HG03064 (cell line): ENCODE data around the gene CACNA1F.

ENCODE experiments used
- ATAC-seq: cut with Tn5 transposase; IDR thresholded peaks from one replicate; pipeline ENCODE4 v1.9.1; 2021; ENCODE audit warnings: low read depth; ENCODE audit not compliant: unreplicated experiment

Gene CACNA1F

GRCh38 chrX:49202022-49202421 is 31.1 kb downstream of the CACNA1F start:
- ATAC-seq: no peak

DNA sequence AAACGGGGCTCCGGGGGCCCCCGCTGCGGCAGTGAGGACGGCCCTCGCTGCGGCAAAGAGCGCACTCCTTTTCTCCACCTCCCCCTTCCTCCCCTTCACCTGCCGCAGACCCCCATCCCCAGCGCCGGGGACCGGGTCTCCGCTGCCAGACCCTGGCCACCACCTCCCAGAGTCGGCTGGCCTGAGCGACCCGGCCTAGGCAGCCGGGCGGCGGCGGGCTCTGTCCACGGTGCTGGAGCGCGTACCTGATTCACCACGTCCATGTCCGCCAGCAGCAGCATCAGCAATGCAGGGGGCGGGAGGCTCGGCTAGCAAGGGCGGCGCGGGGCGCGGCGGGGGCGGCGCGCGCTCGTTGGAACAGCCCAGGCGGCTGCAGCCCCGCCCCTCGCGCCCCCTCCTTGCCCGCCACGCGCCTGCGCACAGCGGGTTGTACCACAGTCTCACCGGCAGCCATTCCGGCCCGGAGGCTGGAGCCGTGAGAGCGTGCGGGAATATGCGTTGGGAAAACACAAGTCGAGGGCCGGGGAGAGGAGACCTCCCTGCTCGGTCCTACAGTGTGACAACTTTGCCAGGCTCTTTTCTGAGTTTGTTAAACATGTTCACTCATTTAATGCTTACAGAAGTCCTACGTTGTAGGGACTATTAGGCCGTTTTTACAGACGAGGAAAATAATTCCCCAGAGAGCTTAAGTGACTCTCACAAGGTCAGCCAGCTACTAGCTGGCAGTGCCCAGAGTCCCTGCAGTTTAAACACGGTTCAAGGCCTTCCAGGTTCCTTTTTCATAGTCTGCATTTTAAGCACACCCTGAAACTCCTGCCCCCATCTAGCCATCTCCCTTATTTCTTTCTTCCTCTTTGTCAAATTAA is 33.0 kb downstream of the CACNA1F start, which contains the start of gene SYP:
Gene SYP (minus strand): TSS at position 288 of the 866 bp plus-strand sequence. CDS start 7 bp downstream, at position 281.
- ATAC-seq: peak; percentile 74

DNA sequence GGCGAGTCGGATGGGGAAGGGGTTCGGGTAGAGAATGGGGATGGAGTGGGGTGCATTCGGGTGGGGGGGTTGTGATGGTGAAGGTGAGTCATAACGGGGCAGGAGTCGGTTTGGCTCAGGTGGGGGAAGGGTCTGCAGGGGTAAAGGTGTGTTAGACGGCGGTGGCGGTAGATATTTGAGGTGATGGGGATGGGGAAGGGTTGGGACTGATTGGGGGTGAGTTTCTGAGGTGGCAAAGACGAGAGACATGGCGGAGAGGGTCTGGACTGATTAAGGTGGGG is 33.9 kb downstream of the CACNA1F start:
- no peak for ATAC-seq

DNA sequence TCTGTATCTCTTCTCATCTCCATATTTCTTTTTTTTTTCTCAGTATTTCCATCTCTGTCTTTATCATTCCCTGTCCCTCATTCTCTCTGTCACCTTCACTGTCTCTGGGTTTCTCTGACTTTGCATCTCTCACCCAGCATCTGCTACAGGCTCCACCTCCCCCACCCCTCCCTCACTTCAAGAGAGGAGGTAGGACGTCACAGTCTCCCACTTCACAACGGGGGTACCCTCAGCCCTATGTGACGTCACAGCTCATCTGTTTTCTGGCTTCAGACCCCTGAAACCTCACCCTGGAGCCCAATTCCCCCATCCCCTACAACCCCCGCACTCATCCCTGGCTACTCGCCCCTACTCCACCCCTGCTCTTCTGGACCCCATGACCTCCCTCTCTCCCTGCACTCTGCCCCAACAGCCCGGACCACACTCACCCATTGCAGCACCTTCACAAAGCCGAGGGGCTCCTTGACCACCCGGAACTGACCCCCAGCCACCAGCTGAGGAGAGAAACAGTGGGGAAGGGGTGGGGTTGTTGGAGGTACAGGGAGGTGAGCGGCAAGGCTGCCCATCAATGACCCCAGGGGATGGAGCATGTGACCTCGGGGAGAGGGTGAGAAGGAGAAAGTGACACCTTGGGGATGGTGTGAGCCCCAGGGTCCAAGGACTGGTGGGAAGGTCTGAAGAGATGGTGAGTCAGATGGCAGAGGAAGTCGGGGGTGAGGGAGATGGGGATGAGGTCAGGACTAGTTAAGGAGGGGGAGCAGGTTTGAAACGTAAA is 34.4 kb downstream of the CACNA1F start:
- ATAC-seq: no peak

DNA sequence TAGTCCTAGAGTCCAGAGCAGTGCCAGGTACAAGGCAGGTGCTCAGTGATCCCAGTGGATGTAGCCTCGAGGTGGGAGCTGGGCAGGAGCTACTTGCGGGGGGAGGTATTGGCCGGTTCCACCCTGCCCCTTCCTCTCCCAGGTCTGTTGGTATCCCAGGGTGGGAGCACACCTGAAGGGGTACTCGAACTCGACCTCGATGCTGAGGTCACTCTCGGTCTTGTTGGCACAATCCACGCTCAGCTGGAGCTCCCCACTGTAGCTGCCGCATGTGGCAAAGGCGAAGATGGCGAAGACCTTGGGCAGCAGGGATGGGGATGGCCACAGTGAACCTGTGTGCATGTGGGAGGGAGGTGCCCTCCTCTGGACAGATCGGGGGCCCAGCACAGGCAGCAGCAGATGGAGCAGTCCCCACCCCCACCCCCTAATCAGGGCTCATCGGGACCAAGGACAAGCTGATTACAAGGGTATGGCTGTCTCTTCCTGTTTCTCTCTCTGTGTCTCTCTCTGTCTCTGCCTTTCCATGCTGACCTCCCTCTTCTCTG is 35.5 kb downstream of the CACNA1F start:
- ATAC-seq: no peak

DNA sequence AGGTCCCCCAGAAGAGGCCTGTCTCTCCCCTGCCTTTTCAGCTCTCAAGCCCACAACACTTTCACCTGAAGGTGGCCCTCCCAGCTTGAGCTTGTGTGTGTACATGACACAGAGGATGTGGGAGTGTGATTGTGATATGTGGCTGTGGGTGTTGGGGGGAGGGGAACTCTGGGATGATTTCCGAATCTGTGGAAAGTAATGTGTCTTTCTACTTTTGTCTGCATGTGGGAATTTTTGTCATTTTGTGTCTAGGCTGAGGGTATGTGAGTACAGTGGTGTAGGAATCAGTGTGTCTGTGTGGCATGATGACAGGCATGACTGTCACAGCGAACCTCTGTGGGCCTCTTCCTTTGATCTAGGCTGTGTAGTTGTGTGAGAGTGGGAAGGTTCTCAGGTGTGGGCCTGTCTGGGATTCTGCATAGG is 39.6 kb downstream of the CACNA1F start:
- no peak for ATAC-seq

DNA sequence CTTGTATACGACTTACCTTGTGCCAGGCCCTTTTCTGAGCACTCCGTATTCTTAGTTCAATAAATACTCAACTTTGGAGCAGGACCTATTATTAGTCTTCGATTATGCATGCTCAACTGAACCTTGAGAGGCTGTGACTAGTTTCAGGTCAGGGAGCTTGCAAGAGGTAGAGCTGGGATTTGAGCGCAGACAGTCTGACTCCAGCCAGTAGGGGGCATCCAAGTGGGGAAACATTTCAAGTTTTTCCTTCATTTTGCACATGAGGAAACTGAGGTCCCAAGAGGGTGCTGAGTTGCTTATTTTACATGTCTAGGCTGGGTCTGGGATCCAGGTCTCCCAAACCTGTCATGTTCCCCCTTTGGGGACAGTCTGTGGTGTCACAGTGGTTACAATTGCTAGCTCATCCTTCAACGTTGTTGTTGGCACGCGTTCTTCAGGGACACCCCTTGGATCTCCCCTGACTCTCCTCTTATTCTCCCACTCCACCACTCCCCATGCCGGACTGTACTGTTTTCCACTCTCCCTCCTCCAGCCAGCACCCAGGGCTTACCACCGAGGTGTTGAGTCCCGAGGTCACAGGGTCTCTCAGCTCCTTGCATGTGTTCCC is 40.3 kb downstream of the CACNA1F start:
- ATAC-seq: no peak

GRCh38 chrX:49191574-49192011 is 41.5 kb downstream of the CACNA1F start:
- ATAC-seq: peak; percentile 11

- ATAC-seq: peak; percentile 83
These were observed 42.1 kb downstream of the CACNA1F start for GRCh38 chrX:49190821-49191573.

DNA sequence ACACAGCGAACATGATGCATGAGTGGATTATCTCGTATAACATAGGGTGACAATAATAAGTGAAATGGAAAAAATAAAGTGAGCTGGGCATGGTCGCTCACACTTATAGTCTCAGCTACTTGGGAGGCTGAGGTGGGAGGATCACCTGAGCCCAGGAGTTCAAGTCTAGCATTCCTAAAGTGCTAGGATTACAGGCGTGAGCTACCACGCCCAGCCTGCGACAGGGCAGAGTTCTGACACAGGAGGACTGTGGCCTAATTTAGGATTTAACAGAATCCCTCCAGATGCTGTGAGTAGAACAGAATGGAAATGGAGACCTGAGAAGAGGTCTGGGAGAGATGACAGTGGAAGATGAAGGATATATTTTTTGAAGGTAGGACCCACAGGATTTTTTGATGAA is 43.5 kb downstream of the CACNA1F start:
- ATAC-seq: no peak

- no peak for ATAC-seq
These were observed 44.6 kb downstream of the CACNA1F start for GRCh38 chrX:49188468-49189076.

DNA sequence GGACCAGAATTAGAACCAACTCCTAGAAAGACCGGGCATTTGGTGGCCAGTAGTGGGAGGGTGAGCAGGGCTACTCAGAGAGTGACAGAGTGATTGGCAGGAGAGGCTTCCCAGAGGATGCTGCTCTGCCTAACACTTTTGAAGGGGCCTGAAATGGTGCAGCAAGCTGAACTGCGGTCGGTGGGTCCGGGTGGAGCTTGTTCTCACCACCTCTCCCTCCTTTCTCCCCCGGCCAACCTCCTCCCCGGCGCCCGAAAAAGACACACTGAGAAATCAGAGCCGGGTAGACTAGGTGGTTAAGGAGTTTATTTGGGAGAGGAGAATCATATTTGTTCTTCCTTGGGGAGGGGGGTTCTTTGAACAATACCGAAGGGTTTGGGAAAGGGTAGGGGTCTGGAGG is 45.6 kb downstream of the CACNA1F start:
- ATAC-seq: no peak

GRCh38 chrX:49187028-49187394 is 46.1 kb downstream of the CACNA1F start:
- no peak for ATAC-seq

GRCh38 chrX:49186125-49187027 is 46.8 kb downstream of the CACNA1F start, which contains the start of gene PRICKLE3:
Gene PRICKLE3 (minus strand): TSS chrX:49186373. CDS start chrX:49186297, 76 bp downstream.
- peak; percentile 31 for ATAC-seq

- no peak for ATAC-seq
These were observed 48.6 kb downstream of the CACNA1F start for GRCh38 chrX:49184294-49185281.

DNA sequence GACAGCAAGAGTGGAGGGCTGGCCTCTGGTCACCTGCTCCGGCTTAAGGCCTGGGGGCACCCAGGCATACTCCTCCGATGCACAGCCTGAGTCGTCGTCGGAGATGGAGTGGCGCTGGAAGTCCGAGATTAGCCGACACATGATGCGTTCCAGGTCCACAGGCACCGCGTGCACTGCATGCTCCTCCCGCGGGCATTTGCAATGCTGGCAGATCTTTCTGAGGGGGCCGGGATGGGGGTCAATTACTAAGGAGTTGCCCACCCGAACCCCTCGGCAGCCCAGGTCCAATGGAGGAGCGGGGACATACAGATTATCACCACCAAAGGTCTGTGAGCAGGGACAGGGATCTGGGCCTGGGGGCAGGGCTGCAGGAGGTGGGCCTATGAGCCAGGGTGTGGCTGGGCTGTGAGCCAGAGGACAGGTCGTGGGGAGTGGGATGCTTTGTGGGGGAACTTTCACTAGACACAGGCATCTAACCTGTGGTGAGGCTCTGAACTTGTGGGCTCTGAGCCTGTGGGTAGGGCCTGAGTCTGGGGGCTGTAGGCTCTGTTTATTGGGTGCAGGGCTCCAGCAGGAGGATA is 49.3 kb downstream of the CACNA1F start:
- no peak for ATAC-seq

DNA sequence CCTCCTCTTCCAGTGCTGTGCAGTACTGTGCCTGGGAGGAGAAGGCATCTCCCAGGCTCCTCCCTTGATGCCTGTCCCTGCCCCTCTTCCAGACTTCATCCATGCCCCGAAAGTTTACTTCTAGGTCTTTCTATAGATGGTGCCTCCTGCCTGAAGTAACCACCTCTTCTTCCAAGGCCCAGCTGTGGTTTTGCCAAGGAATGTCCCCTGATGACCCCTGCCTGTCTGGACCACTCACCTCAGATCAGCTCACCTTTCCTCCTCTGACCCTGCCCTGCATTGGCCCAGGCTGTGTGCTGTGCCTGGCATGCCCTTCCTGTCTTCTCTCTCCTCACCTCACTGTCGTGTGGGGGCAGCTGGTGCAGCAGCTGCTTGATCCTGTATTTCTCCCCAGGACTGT is 53.8 kb downstream of the CACNA1F start:
- ATAC-seq: no peak
